Smooth muscle cell (in vitro differentiated cells): ENCODE data around the gene ACER3. TPM values are rescaled to one million over a fixed set of nuclear protein-coding genes. Genes with fewer than 3 reads are reported as not detected.

Experiments
- DNase-seq: peaks from one replicate; lab custom pipeline; 2025; ENCODE audit not compliant: unreplicated experiment; lab: John Stamatoyannopoulos, UW
- H2AFZ ChIP-seq: fragments of 200-600 bp; sonication (generic); 2 replicates; pipeline ENCODE4 v1.6.0; 2016; ENCODE audit warnings: antibody characterized with exemption, low read depth, mild to moderate bottlenecking
- H3F3A ChIP-seq: fragments of 200-600 bp; sonication (generic); 2 replicates; pipeline ENCODE4 v1.6.0; 2017; ENCODE audit warnings: antibody characterized with exemption, low read depth
- H3K27ac ChIP-seq: fragments of 200-600 bp; sonication (generic); 2 replicates; pipeline ENCODE4 v1.5.1; 2016; ENCODE audit warnings: low read depth, mild to moderate bottlenecking
- H3K27me3 ChIP-seq: fragments of 200-600 bp; sonication (generic); 2 replicates; pipeline ENCODE4 v1.6.1; 2016; ENCODE audit warnings: low read depth, mild to moderate bottlenecking
- H3K36me3 ChIP-seq: fragments of 200-600 bp; sonication (generic); 2 replicates; pipeline ENCODE4 v1.5.1; 2016; ENCODE audit warnings: low read depth
- H3K4me1 ChIP-seq: fragments of 200-600 bp; sonication (generic); 2 replicates; pipeline ENCODE4 v1.5.1; 2016; ENCODE audit warnings: low read depth
- H3K4me2 ChIP-seq: fragments of 200-600 bp; sonication (generic); 2 replicates; pipeline ENCODE4 v1.6.0; 2016; ENCODE audit warnings: mild to moderate bottlenecking
- H3K4me3 ChIP-seq: fragments of 200-600 bp; sonication (generic); 2 replicates; pipeline ENCODE4 v1.5.1; 2016; ENCODE audit warnings: mild to moderate bottlenecking
- H3K79me2 ChIP-seq: fragments of 200-600 bp; sonication (generic); 2 replicates; pipeline ENCODE4 v1.6.0; 2016; ENCODE audit warnings: low read depth, mild to moderate bottlenecking
- H3K9ac ChIP-seq: fragments of 200-600 bp; sonication (generic); 2 replicates; pipeline ENCODE4 v1.6.0; 2016; ENCODE audit warnings: low read depth
- H3K9me3 ChIP-seq: fragments of 200-600 bp; sonication (generic); replicated peaks from 2 replicates; pipeline ENCODE4 v1.5.1; 2016; ENCODE audit warnings: low read depth
- H4K20me1 ChIP-seq: fragments of 200-600 bp; sonication (generic); 2 replicates; pipeline ENCODE4 v1.6.0; 2016; ENCODE audit warnings: low read depth
- WGBS: methylation state at CpG from one replicate; pipeline ENCODE4 v1.1.7; 2016; ENCODE audit warnings: low lambda C conversion rate; 5-methylcytosine and 5-hydroxymethylcytosine counted together
- polyA plus RNA-seq: library from polyadenylated mRNA; unstranded; fragments of >200 nt; fragmentation: Nextera tagmentation; extraction: Ambion mirVana; gene quantifications from 2 replicates; pipeline ENCODE4 v1.2.1, GENCODE V29; 2016
- total RNA-seq: library from RNA; depleted of rRNA; stranded (reverse); fragments of >200 nt; gene quantifications from 2 replicates; pipeline ENCODE4 v1.2.3, GENCODE V29; 2014
- TF ChIP-seq, protein P1 (sequence below): fragments of 200-600 bp; sonication (generic); IDR thresholded peaks from 2 replicates; pipeline ENCODE4 v1.5.1; 2017; ENCODE audit warnings: borderline replicate concordance, mild to moderate bottlenecking, antibody characterized with exemption; ENCODE audit not compliant: insufficient read depth, poor library complexity, severe bottlenecking

Gene ACER3
- total and polyA plus RNA-seq, 2 experiments from 2014 or later = 14.0 to 16.8 TPM

DNA sequence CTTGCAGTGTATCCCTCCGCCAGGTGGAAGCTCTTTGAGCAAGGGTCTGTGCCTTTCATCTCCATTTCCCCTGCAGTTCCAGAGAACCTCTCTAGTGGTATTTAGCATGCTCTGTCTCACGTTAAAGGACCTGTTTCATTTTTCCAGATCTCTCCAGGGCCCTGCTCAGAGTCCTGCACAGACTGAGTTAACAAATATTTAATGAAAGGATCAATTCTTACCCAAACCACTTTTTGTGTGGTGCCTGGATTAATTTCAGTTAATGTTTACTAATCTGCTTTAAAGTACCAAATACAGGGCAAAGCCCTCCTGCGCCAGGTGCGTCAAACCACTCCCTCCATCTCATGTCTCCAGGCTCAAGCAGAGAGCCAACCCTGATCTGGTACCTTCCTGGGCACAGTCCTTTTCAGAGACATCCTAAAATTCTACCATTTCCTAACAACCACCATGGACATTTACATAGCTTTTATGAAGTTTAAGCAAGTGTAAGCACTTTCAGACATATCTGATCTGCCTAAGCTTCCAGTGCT lies 18.7 kb upstream of the ACER3 start:
- DNase-seq = no peak
- Histone ChIP-seq H3K9ac (no peak overlapping the region), H2AFZ (no peak overlapping the region), H3K4me2 (no peak overlapping the region), H3K4me3 (no peak overlapping the region), H3K36me3 (no peaks in the 10 kb centered on the region), H3K27ac (no peak overlapping the region), H3K79me2 (no peaks in the 10 kb centered on the region), H3K27me3 (peaks cover 14% of the 10 kb centered on the region), H4K20me1 (no peaks in the 10 kb centered on the region), H3K9me3 (no peaks in the 10 kb centered on the region), H3F3A (no peaks in the 10 kb centered on the region), H3K4me1 (peaks cover 12% of the 10 kb centered on the region)
- 79% methylated on average over 4 of the region's 4 CpGs for WGBS
- TF ChIP-seq, protein P1, sequence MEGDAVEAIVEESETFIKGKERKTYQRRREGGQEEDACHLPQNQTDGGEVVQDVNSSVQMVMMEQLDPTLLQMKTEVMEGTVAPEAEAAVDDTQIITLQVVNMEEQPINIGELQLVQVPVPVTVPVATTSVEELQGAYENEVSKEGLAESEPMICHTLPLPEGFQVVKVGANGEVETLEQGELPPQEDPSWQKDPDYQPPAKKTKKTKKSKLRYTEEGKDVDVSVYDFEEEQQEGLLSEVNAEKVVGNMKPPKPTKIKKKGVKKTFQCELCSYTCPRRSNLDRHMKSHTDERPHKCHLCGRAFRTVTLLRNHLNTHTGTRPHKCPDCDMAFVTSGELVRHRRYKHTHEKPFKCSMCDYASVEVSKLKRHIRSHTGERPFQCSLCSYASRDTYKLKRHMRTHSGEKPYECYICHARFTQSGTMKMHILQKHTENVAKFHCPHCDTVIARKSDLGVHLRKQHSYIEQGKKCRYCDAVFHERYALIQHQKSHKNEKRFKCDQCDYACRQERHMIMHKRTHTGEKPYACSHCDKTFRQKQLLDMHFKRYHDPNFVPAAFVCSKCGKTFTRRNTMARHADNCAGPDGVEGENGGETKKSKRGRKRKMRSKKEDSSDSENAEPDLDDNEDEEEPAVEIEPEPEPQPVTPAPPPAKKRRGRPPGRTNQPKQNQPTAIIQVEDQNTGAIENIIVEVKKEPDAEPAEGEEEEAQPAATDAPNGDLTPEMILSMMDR = no peak

- H3K36me3 ChIP-seq = no peaks in the 10 kb centered on the region
- H3K27me3 ChIP-seq = peaks cover 14% of the 10 kb centered on the region
- TF ChIP-seq, protein P1 = no peak
- no peaks in the 10 kb centered on the region for H4K20me1 ChIP-seq
- no peaks in the 10 kb centered on the region for H3F3A ChIP-seq
- H2AFZ ChIP-seq = no peak overlapping the region
- no peak overlapping the region for H3K4me2 ChIP-seq
- H3K4me1 ChIP-seq = peaks cover 9% of the 10 kb centered on the region
- no peaks in the 10 kb centered on the region for H3K9me3 ChIP-seq
- H3K27ac ChIP-seq = no peak overlapping the region
- WGBS = 96% methylated on average over 3 of the region's 3 CpGs
- H3K79me2 ChIP-seq = no peaks in the 10 kb centered on the region
- no peak overlapping the region for H3K4me3 ChIP-seq
- H3K9ac ChIP-seq = no peak overlapping the region
- DNase-seq = no peak
Observed at GRCh38 chr11:76843907-76844306, 16.8 kb upstream of the ACER3 start.

DNA sequence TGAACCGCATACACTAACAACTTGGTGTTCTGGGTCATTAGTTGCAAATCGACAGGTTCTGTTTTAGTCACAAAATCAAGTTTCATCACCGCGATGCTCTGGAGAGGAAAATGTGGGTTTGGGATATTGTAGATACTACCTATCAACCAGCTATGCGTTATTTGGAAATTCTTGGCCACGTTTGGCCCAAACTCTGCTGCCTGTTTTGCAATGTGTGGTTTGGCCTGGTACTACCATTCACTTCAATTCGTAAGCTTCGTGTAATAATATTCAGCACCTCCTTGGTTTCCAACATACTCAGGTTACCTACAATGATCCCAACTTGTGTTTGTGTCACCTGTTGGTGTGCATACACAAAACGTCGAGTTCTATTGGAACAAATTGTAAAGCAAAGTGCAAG lies 16.2 kb upstream of the ACER3 start:
- H3K27me3 ChIP-seq = peaks cover 14% of the 10 kb centered on the region
- H3K79me2 ChIP-seq = no peaks in the 10 kb centered on the region
- 94% methylated on average over 10 of the region's 10 CpGs for WGBS
- H3K4me3 ChIP-seq = no peak overlapping the region
- no peaks in the 10 kb centered on the region for H3K36me3 ChIP-seq
- H3F3A ChIP-seq = no peaks in the 10 kb centered on the region
- H3K9ac ChIP-seq = no peak overlapping the region
- no peaks in the 10 kb centered on the region for H3K9me3 ChIP-seq
- no peaks in the 10 kb centered on the region for H4K20me1 ChIP-seq
- H3K4me2 ChIP-seq = no peak overlapping the region
- no peak overlapping the region for H3K27ac ChIP-seq
- peaks cover 5% of the 10 kb centered on the region for H3K4me1 ChIP-seq
- DNase-seq = no peak
- no peak overlapping the region for H2AFZ ChIP-seq
- TF ChIP-seq, protein P1 = no peak

- Histone ChIP-seq H3K27ac (no peak overlapping the region), H3F3A (no peaks in the 10 kb centered on the region), H3K36me3 (no peaks in the 10 kb centered on the region), H4K20me1 (no peaks in the 10 kb centered on the region), H3K4me2 (no peak overlapping the region), H3K9me3 (no peaks in the 10 kb centered on the region), H3K79me2 (no peaks in the 10 kb centered on the region), H3K4me3 (no peak overlapping the region), H2AFZ (no peak overlapping the region), H3K4me1 (no peaks in the 10 kb centered on the region), H3K27me3 (peaks cover 14% of the 10 kb centered on the region), H3K9ac (no peak overlapping the region)
- no peak for DNase-seq
- WGBS = 95% methylated on average over 3 of the region's 3 CpGs
- TF ChIP-seq, protein P1 = no peak
Observed at GRCh38 chr11:76845069-76845468, 15.6 kb upstream of the ACER3 start.
